ENCODE results near the gene RICTOR.

Gene RICTOR

GRCh38 chr5:39074017-39074814, at the start of gene RICTOR:
RICTOR (minus strand) TSS chr5:39074399; CDS start chr5:39074377, 22 bp downstream.
- no peaks in the 10 kb centered on the region for H3K9me3 Mint-ChIP-seq
- peaks cover 8% of the 10 kb centered on the region for H3K36me3 Mint-ChIP-seq
- peak; percentile 94 for ATAC-seq
- peak within 1 kb of the TSS; percentile 80 for H3K27ac Mint-ChIP-seq
- no peaks in the 10 kb centered on the region for H3K27me3 Mint-ChIP-seq
- peak within 1 kb of the TSS; percentile 89 for H3K4me3 Mint-ChIP-seq
- peaks cover 36% of the 10 kb centered on the region for H3K4me1 Mint-ChIP-seq

GRCh38 chr5:39121922-39122321, 47.7 kb upstream of the RICTOR start:
- H3K36me3 Mint-ChIP-seq, result no peaks in the 10 kb centered on the region
- no peaks in the 10 kb centered on the region for H3K27me3 Mint-ChIP-seq
- H3K4me3 Mint-ChIP-seq, result no peak overlapping the region
- H3K27ac Mint-ChIP-seq, result no peak overlapping the region
- ATAC-seq, result no peak
- H3K9me3 Mint-ChIP-seq, result no peaks in the 10 kb centered on the region
- H3K4me1 Mint-ChIP-seq, result no peaks in the 10 kb centered on the region

GRCh38 chr5:39121315-39121714, 47.1 kb upstream of the RICTOR start:
- no peaks in the 10 kb centered on the region for H3K36me3 Mint-ChIP-seq
- H3K27ac Mint-ChIP-seq, result no peak overlapping the region
- H3K9me3 Mint-ChIP-seq, result no peaks in the 10 kb centered on the region
- ATAC-seq, result no peak
- H3K4me1 Mint-ChIP-seq, result no peaks in the 10 kb centered on the region
- H3K4me3 Mint-ChIP-seq, result no peak overlapping the region
- no peaks in the 10 kb centered on the region for H3K27me3 Mint-ChIP-seq

GRCh38 chr5:39120052-39120420, 45.8 kb upstream of the RICTOR start:
- no peak overlapping the region for H3K4me3 Mint-ChIP-seq
- no peaks in the 10 kb centered on the region for H3K27me3 Mint-ChIP-seq
- ATAC-seq, result no peak

GRCh38 chr5:39119404-39120051, 45.3 kb upstream of the RICTOR start:
- Mint-ChIP-seq H3K36me3 (no peaks in the 10 kb centered on the region), H3K9me3 (no peaks in the 10 kb centered on the region), H3K4me3 (no peak overlapping the region), H3K27me3 (no peaks in the 10 kb centered on the region), H3K27ac (no peak overlapping the region), H3K4me1 (no peaks in the 10 kb centered on the region)
- ATAC-seq, result no peak

More at GRCh38 chr5:39120052-39120420, 45.8 kb upstream of the RICTOR start:
- Mint-ChIP-seq H3K9me3 (no peaks in the 10 kb centered on the region), H3K27ac (no peak overlapping the region), H3K36me3 (no peaks in the 10 kb centered on the region), H3K4me1 (no peaks in the 10 kb centered on the region)

GRCh38 chr5:39118638-39119037, 44.4 kb upstream of the RICTOR start:
- H3K9me3 Mint-ChIP-seq, result no peaks in the 10 kb centered on the region
- no peak for ATAC-seq
- H3K4me1 Mint-ChIP-seq, result no peaks in the 10 kb centered on the region
- H3K27me3 Mint-ChIP-seq, result no peaks in the 10 kb centered on the region
- H3K4me3 Mint-ChIP-seq, result no peak overlapping the region
- no peak overlapping the region for H3K27ac Mint-ChIP-seq
- no peaks in the 10 kb centered on the region for H3K36me3 Mint-ChIP-seq

GRCh38 chr5:39117401-39117800, 43.2 kb upstream of the RICTOR start:
- H3K36me3 Mint-ChIP-seq, result no peaks in the 10 kb centered on the region
- H3K4me1 Mint-ChIP-seq, result no peaks in the 10 kb centered on the region
- no peak overlapping the region for H3K27ac Mint-ChIP-seq

GRCh38 chr5:39116344-39117170, 42.4 kb upstream of the RICTOR start:
- no peaks in the 10 kb centered on the region for H3K4me1 Mint-ChIP-seq
- no peak for ATAC-seq

More at GRCh38 chr5:39117401-39117800, 43.2 kb upstream of the RICTOR start:
- Mint-ChIP-seq H3K9me3 (no peaks in the 10 kb centered on the region), H3K27me3 (no peaks in the 10 kb centered on the region), H3K4me3 (no peak overlapping the region)
- ATAC-seq, result no peak

GRCh38 chr5:39115644-39116343, 41.6 kb upstream of the RICTOR start:
- Mint-ChIP-seq H3K27me3 (no peaks in the 10 kb centered on the region), H3K36me3 (no peaks in the 10 kb centered on the region), H3K9me3 (no peaks in the 10 kb centered on the region), H3K27ac (no peak overlapping the region), H3K4me3 (no peak overlapping the region), H3K4me1 (no peaks in the 10 kb centered on the region)
- no peak for ATAC-seq

More at GRCh38 chr5:39116344-39117170, 42.4 kb upstream of the RICTOR start:
- no peak overlapping the region for H3K4me3 Mint-ChIP-seq
- H3K27ac Mint-ChIP-seq, result no peak overlapping the region
- no peaks in the 10 kb centered on the region for H3K9me3 Mint-ChIP-seq
- H3K36me3 Mint-ChIP-seq, result no peaks in the 10 kb centered on the region
- no peaks in the 10 kb centered on the region for H3K27me3 Mint-ChIP-seq

- H3K27me3 Mint-ChIP-seq, result no peaks in the 10 kb centered on the region
- no peak overlapping the region for H3K27ac Mint-ChIP-seq
- no peaks in the 10 kb centered on the region for H3K4me1 Mint-ChIP-seq
- no peak for ATAC-seq
- no peaks in the 10 kb centered on the region for H3K36me3 Mint-ChIP-seq
- H3K9me3 Mint-ChIP-seq, result no peaks in the 10 kb centered on the region
- no peak overlapping the region for H3K4me3 Mint-ChIP-seq
Observed at GRCh38 chr5:39114155-39114554, 40.0 kb upstream of the RICTOR start.

- no peaks in the 10 kb centered on the region for H3K27me3 Mint-ChIP-seq
- no peaks in the 10 kb centered on the region for H3K4me1 Mint-ChIP-seq
- no peak overlapping the region for H3K27ac Mint-ChIP-seq
- ATAC-seq, result no peak
- no peak overlapping the region for H3K4me3 Mint-ChIP-seq
- no peaks in the 10 kb centered on the region for H3K9me3 Mint-ChIP-seq
- no peaks in the 10 kb centered on the region for H3K36me3 Mint-ChIP-seq
Observed at GRCh38 chr5:39113354-39113953, 39.3 kb upstream of the RICTOR start.

GRCh38 chr5:39109606-39110005, 35.4 kb upstream of the RICTOR start:
- Mint-ChIP-seq H3K4me3 (no peak overlapping the region), H3K36me3 (no peaks in the 10 kb centered on the region), H3K4me1 (no peaks in the 10 kb centered on the region), H3K27me3 (no peaks in the 10 kb centered on the region), H3K27ac (no peak overlapping the region), H3K9me3 (no peaks in the 10 kb centered on the region)
- no peak for ATAC-seq

GRCh38 chr5:39108987-39109386, 34.8 kb upstream of the RICTOR start:
- Mint-ChIP-seq H3K36me3 (no peaks in the 10 kb centered on the region), H3K4me1 (no peaks in the 10 kb centered on the region), H3K9me3 (no peaks in the 10 kb centered on the region), H3K4me3 (no peak overlapping the region), H3K27ac (no peak overlapping the region), H3K27me3 (no peaks in the 10 kb centered on the region)
- no peak for ATAC-seq

- no peaks in the 10 kb centered on the region for H3K27me3 Mint-ChIP-seq
- no peaks in the 10 kb centered on the region for H3K9me3 Mint-ChIP-seq
- ATAC-seq, result no peak
- no peaks in the 10 kb centered on the region for H3K4me1 Mint-ChIP-seq
- H3K36me3 Mint-ChIP-seq, result no peaks in the 10 kb centered on the region
- H3K4me3 Mint-ChIP-seq, result no peak overlapping the region
- H3K27ac Mint-ChIP-seq, result no peak overlapping the region
Observed at GRCh38 chr5:39107350-39107749, 33.2 kb upstream of the RICTOR start.
